DMS153 (cell line): ENCODE measurements around the gene RBM15.
A peak's percentile ranks its signal among the peaks of the same experiment; 100 is the strongest.

Experiments
- DNase-seq: peaks from one replicate; lab custom pipeline; 2025; lab: John Stamatoyannopoulos, UW

The RBM15 gene

GRCh38 chr1:110338886-110339406 lies at the start of gene RBM15:
TSS of gene RBM15 (plus strand) at chr1:110339377. CDS start at chr1:110339406, 29 bp downstream.
- DNase-seq = peak; percentile 100

- no peak for DNase-seq
Measured at GRCh38 chr1:110291241-110292030, 47.7 kb upstream of the RBM15 start.

- DNase-seq = no peak
Measured at GRCh38 chr1:110292031-110292741, 47.0 kb upstream of the RBM15 start.

GRCh38 chr1:110293601-110294104 lies 45.5 kb upstream of the RBM15 start:
- no peak for DNase-seq

- no peak for DNase-seq
Measured at GRCh38 chr1:110294308-110294707, 44.9 kb upstream of the RBM15 start.

- no peak for DNase-seq
Measured at GRCh38 chr1:110298991-110299390, 40.2 kb upstream of the RBM15 start.

GRCh38 chr1:110300412-110301085 lies 38.6 kb upstream of the RBM15 start:
- DNase-seq = no peak

GRCh38 chr1:110302836-110303235 lies 36.3 kb upstream of the RBM15 start:
- no peak for DNase-seq

GRCh38 chr1:110305900-110306420 lies 33.2 kb upstream of the RBM15 start:
- DNase-seq = no peak

- DNase-seq = no peak
Measured at GRCh38 chr1:110307239-110307974, 31.8 kb upstream of the RBM15 start.

GRCh38 chr1:110308247-110308646 lies 30.9 kb upstream of the RBM15 start:
- no peak for DNase-seq

GRCh38 chr1:110309139-110309538 lies 30.0 kb upstream of the RBM15 start:
- DNase-seq = no peak

GRCh38 chr1:110309767-110310166 lies 29.4 kb upstream of the RBM15 start:
- no peak for DNase-seq

- DNase-seq = no peak
Measured at GRCh38 chr1:110310300-110310699, 28.9 kb upstream of the RBM15 start.

- DNase-seq = peak; percentile 51
Measured at GRCh38 chr1:110312188-110313121, 26.7 kb upstream of the RBM15 start.

- no peak for DNase-seq
Measured at GRCh38 chr1:110316735-110317134, 22.4 kb upstream of the RBM15 start.

GRCh38 chr1:110318046-110318445 lies 21.1 kb upstream of the RBM15 start:
- DNase-seq = no peak

GRCh38 chr1:110319332-110320167 lies 19.6 kb upstream of the RBM15 start:
- DNase-seq = no peak

- no peak for DNase-seq
Measured at GRCh38 chr1:110320168-110320518, 19.0 kb upstream of the RBM15 start.
